SK-N-MC (cell line): ENCODE measurements around the gene UBL4B.

Experiments
- DNase-seq: peaks from one replicate; pipeline ENCODE4 v3.0.0-alpha.2; 2011; ENCODE audit warnings: low read depth, low spot score
- H3K27ac ChIP-seq: fragments of 200-600 bp; sonication (generic); 2 replicates; pipeline ENCODE4 v1.5.1; 2016; ENCODE audit warnings: mixed run types
- H3K36me3 ChIP-seq: fragments of 200-600 bp; sonication (generic); 2 replicates; pipeline ENCODE4 v1.6.1; 2017; ENCODE audit warnings: antibody characterized with exemption, low read length, mixed read lengths; ENCODE audit not compliant: insufficient read depth
- H3K4me3 ChIP-seq: fragments of 200-600 bp; sonication (generic); 2 replicates; pipeline ENCODE4 v1.5.1; 2016
- H3K9ac ChIP-seq: fragments of 200-600 bp; sonication (generic); 2 replicates; pipeline ENCODE4 v1.8.0; 2017; ENCODE audit warnings: mixed run types, mixed read lengths; ENCODE audit not compliant: insufficient read length
- H3K9me3 ChIP-seq: fragments of 200-600 bp; sonication (generic); 2 replicates; pipeline ENCODE4 v1.6.1; 2017; ENCODE audit warnings: low read depth, mild to moderate bottlenecking, antibody characterized with exemption, low read length, moderate library complexity, mixed read lengths
- EZH2 ChIP-seq: fragments of 200-600 bp; sonication (generic); IDR thresholded peaks from one replicate; pipeline ENCODE4 v1.6.1; 2017; ENCODE audit warnings: antibody characterized with exemption
- FOXP2 ChIP-seq: optimal IDR thresholded peaks from 2 replicates; pipeline ENCODE3; 2011; ENCODE audit warnings: mild to moderate bottlenecking, moderate library complexity; ENCODE audit not compliant: insufficient read depth; ENCODE audit errors: extremely low read length, control extremely low read depth
- POLR2AphosphoS5 ChIP-seq: IDR thresholded peaks from 2 replicates; pipeline ENCODE4 v1.6.1; 2012; ENCODE audit warnings: mild to moderate bottlenecking, low read depth, low read length, borderline replicate concordance

UBL4B gene

GRCh38 chr1:110160538-110161100 is 48.4 kb downstream of the UBL4B start:
- Histone ChIP-seq H3K27ac (no peak overlapping the region), H3K9ac (no peak overlapping the region), H3K4me3 (no peak overlapping the region), H3K9me3 (no peaks in the 10 kb centered on the region), H3K36me3 (no peaks in the 10 kb centered on the region)
- TF ChIP-seq EZH2 (no peak), FOXP2 (no peak), POLR2AphosphoS5 (no peak)
- DNase-seq = no peak

GRCh38 chr1:110161165-110161564 is 48.9 kb downstream of the UBL4B start:
- Histone ChIP-seq H3K36me3 (no peaks in the 10 kb centered on the region), H3K9me3 (no peaks in the 10 kb centered on the region), H3K9ac (no peak overlapping the region), H3K4me3 (no peak overlapping the region), H3K27ac (no peak overlapping the region)
- no peak for DNase-seq
- no peak for TF ChIP-seq EZH2

DNA sequence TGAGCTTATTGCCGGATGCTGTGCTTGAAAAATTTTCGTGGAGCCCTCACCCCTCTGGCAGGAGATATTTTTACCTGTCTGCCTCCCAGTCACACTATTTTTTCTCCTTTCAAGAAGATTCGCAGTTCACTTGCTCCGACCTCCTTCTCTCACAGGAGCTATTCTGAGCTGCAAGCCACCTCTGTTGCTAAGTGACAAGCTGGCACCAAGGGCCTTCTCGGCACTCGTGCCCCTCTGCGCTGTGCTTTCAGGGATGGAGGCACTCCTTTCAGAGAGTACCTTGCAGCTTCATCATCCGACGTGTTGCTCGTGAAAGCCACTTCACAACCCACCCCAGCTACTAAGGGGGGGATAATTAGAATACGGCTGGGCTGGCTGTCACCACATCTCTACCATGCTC is 49.6 kb downstream of the UBL4B start:
- no peak for DNase-seq
- no peak overlapping the region for H3K27ac ChIP-seq

More for the DNA sequence above, 49.6 kb downstream of the UBL4B start:
- no peaks in the 10 kb centered on the region for H3K36me3 ChIP-seq
- no peak overlapping the region for H3K4me3 ChIP-seq
- H3K9ac ChIP-seq = no peak overlapping the region
- no peaks in the 10 kb centered on the region for H3K9me3 ChIP-seq
- no peak for TF ChIP-seq EZH2
- TF ChIP-seq POLR2AphosphoS5 = no peak
- TF ChIP-seq FOXP2 = no peak
